ENCODE measurements around the gene TMC5.
"Not testable (repeated sequence)": the region's sequence is repeated elsewhere in the genome, so short reads cannot be mapped to it uniquely, and the experiment has no call there.

Gene TMC5

GRCh38 chr16:19417640-19418039, at the start of gene TMC5:
Gene TMC5, plus strand, starts transcription at chr16:19417883. Its CDS starts 22,156 bp downstream, at chr16:19440039.
- Histone ChIP-seq H4K20me1 (no peaks in the 10 kb centered on the region), H3K36me3 (no peaks in the 10 kb centered on the region), H3K9ac (no peak within 1 kb of the TSS), H3K27ac (no peak within 1 kb of the TSS), H3K4me1 (no peaks in the 10 kb centered on the region), H3K27me3 (no peaks in the 10 kb centered on the region), H3K9me3 (peaks cover 8% of the 10 kb centered on the region; the same call in 1 of the 2 replicates), H3K4me3 (no peak within 1 kb of the TSS), H3K4me2 (no peak within 1 kb of the TSS)
- no peak for TF ChIP-seq Cebpa-rat (IDR thresholded peaks at IDR 0.05)

- H4K20me1 ChIP-seq, H3K27ac ChIP-seq, H3K36me3 ChIP-seq, H3K4me1 ChIP-seq, H3K4me3 ChIP-seq, H3K4me2 ChIP-seq, H3K9ac ChIP-seq, H3K27me3 ChIP-seq, H3K9me3 ChIP-seq: not testable (repeated sequence)
Measured at GRCh38 chr16:19372541-19372940, 45.1 kb upstream of the TMC5 start.

- no peak for TF ChIP-seq Cebpa-rat (IDR thresholded peaks at IDR 0.05)
- no peaks in the 10 kb centered on the region for H3K9me3 ChIP-seq
- H3K27ac ChIP-seq: no peak overlapping the region
- peaks cover 1% of the 10 kb centered on the region; the same call in 1 of the 2 replicates for H3K4me1 ChIP-seq
- no peak overlapping the region for H3K9ac ChIP-seq
- H3K36me3 ChIP-seq: no peaks in the 10 kb centered on the region
- no peaks in the 10 kb centered on the region for H4K20me1 ChIP-seq
- H3K4me3 ChIP-seq: no peak overlapping the region
- no peaks in the 10 kb centered on the region for H3K27me3 ChIP-seq
- no peak overlapping the region for H3K4me2 ChIP-seq
Measured at GRCh38 chr16:19374402-19374801, 43.3 kb upstream of the TMC5 start.

GRCh38 chr16:19375561-19376158, 42.0 kb upstream of the TMC5 start:
- Histone ChIP-seq H3K27me3 (no peaks in the 10 kb centered on the region), H3K4me2 (no peak overlapping the region)
- TF ChIP-seq Cebpa-rat (IDR thresholded peaks at IDR 0.05): no peak

GRCh38 chr16:19377864-19378263, 39.8 kb upstream of the TMC5 start:
- H3K9ac ChIP-seq: no peak overlapping the region
- H3K36me3 ChIP-seq: no peaks in the 10 kb centered on the region
- H3K4me3 ChIP-seq: no peak overlapping the region
- H3K27ac ChIP-seq: no peak overlapping the region
- no peak overlapping the region for H3K4me2 ChIP-seq
- H3K4me1 ChIP-seq: peaks cover 30% of the 10 kb centered on the region
- no peaks in the 10 kb centered on the region for H3K9me3 ChIP-seq
- no peaks in the 10 kb centered on the region; the same call in 1 of the 2 replicates for H4K20me1 ChIP-seq
- H3K27me3 ChIP-seq: 0 out of 2 replicates have a peak, but pooled peaks cover 3% of the 10 kb centered on the region
- no peak for TF ChIP-seq Cebpa-rat (IDR thresholded peaks at IDR 0.05)

More at GRCh38 chr16:19375561-19376158, 42.0 kb upstream of the TMC5 start:
- Histone ChIP-seq H3K4me1 (peaks cover 13% of the 10 kb centered on the region), H3K27ac (no peak overlapping the region), H3K36me3 (no peaks in the 10 kb centered on the region), H3K9ac (no peak overlapping the region), H3K4me3 (no peak overlapping the region), H3K9me3 (no peaks in the 10 kb centered on the region), H4K20me1 (no peaks in the 10 kb centered on the region)

- no peak for TF ChIP-seq Cebpa-rat (IDR thresholded peaks at IDR 0.05)
- no peak overlapping the region for H3K4me2 ChIP-seq
- H3K36me3 ChIP-seq: no peaks in the 10 kb centered on the region
- H3K4me3 ChIP-seq: no peak overlapping the region
- H3K9me3 ChIP-seq: no peaks in the 10 kb centered on the region
- no peak overlapping the region for H3K27ac ChIP-seq
- H3K9ac ChIP-seq: no peak overlapping the region
- H3K4me1 ChIP-seq: peaks cover 36% of the 10 kb centered on the region
- 0 out of 2 replicates have a peak, but pooled peaks cover 5% of the 10 kb centered on the region for H3K27me3 ChIP-seq
- H4K20me1 ChIP-seq: no peaks in the 10 kb centered on the region; the same call in 1 of the 2 replicates
Measured at GRCh38 chr16:19378511-19378910, 39.2 kb upstream of the TMC5 start.

GRCh38 chr16:19379838-19380237, 37.8 kb upstream of the TMC5 start:
- Histone ChIP-seq H3K9ac (no peak overlapping the region), H3K4me2 (peak overlapping the region; percentile 66), H3K9me3 (no peaks in the 10 kb centered on the region), H3K27me3 (0 out of 2 replicates have a peak, but pooled peaks cover 5% of the 10 kb centered on the region), H4K20me1 (no peaks in the 10 kb centered on the region; the same call in 1 of the 2 replicates), H3K4me1 (peaks cover 44% of the 10 kb centered on the region), H3K27ac (no peak overlapping the region), H3K36me3 (no peaks in the 10 kb centered on the region), H3K4me3 (no peak overlapping the region)
- no peak for TF ChIP-seq Cebpa-rat (IDR thresholded peaks at IDR 0.05)

- no peaks in the 10 kb centered on the region for H3K36me3 ChIP-seq
- H3K4me2 ChIP-seq: peak overlapping the region; percentile 66
- H3K9ac ChIP-seq: no peak overlapping the region
- H3K4me3 ChIP-seq: no peak overlapping the region
- 0 out of 2 replicates have a peak, but pooled peaks cover 5% of the 10 kb centered on the region for H3K27me3 ChIP-seq
- no peak for TF ChIP-seq Cebpa-rat (IDR thresholded peaks at IDR 0.05)
- H3K4me1 ChIP-seq: peaks cover 44% of the 10 kb centered on the region
- no peak overlapping the region for H3K27ac ChIP-seq
- no peaks in the 10 kb centered on the region; the same call in 1 of the 2 replicates for H4K20me1 ChIP-seq
- no peaks in the 10 kb centered on the region for H3K9me3 ChIP-seq
Measured at GRCh38 chr16:19380328-19380727, 37.4 kb upstream of the TMC5 start.

- peak overlapping the region; percentile 55; the same call in 1 of the 2 replicates for H3K4me2 ChIP-seq
- no peak overlapping the region for H3K27ac ChIP-seq
Measured at GRCh38 chr16:19382084-19382801, 35.4 kb upstream of the TMC5 start.

More at GRCh38 chr16:19382084-19382801, 35.4 kb upstream of the TMC5 start:
- H3K4me3 ChIP-seq: no peak overlapping the region
- TF ChIP-seq Cebpa-rat (IDR thresholded peaks at IDR 0.05): no peak
- no peaks in the 10 kb centered on the region; the same call in 1 of the 2 replicates for H4K20me1 ChIP-seq
- 0 out of 2 replicates have a peak, but pooled peaks cover 5% of the 10 kb centered on the region for H3K27me3 ChIP-seq
- 0 out of 2 replicates have a peak, but pooled peaks cover 2% of the 10 kb centered on the region for H3K9me3 ChIP-seq
- H3K36me3 ChIP-seq: no peaks in the 10 kb centered on the region
- no peak overlapping the region for H3K9ac ChIP-seq
- H3K4me1 ChIP-seq: peaks cover 44% of the 10 kb centered on the region

All from BLaER1 (cell line).